ENCODE data around the gene MGST2.

MGST2 gene

DNA sequence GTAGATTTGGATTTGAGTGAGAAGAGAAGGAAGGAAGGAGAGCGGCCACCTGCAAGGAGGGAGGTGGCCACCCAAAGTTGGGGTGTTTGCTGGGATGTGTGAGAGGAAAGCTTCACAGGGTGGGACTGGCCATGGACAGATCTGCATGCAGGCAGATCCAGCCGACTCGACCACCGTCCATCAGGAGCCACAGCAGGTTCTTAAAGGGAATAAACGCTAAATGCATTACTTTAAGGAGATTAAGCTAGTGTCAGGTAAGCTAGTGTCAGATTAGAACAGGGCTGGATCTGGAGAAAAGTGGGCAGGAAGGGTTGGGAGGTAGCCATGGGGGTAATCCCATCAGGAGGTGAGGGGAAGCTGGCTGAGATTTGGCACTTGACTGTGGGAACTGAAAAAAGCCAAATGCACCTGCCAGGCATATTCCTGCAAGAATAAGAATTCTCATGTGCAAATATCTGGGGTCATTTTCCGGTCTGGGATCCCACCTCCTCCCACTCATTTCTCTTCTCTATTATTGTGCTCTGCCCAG is 79.6 kb downstream of the MGST2 start:
- DNase-seq, result no peak

- DNase-seq, result no peak
Measured at GRCh38 chr4:139746431-139747171, 81.0 kb downstream of the MGST2 start.

GRCh38 chr4:139749338-139749737 is 83.7 kb downstream of the MGST2 start:
- no peak for DNase-seq

DNA sequence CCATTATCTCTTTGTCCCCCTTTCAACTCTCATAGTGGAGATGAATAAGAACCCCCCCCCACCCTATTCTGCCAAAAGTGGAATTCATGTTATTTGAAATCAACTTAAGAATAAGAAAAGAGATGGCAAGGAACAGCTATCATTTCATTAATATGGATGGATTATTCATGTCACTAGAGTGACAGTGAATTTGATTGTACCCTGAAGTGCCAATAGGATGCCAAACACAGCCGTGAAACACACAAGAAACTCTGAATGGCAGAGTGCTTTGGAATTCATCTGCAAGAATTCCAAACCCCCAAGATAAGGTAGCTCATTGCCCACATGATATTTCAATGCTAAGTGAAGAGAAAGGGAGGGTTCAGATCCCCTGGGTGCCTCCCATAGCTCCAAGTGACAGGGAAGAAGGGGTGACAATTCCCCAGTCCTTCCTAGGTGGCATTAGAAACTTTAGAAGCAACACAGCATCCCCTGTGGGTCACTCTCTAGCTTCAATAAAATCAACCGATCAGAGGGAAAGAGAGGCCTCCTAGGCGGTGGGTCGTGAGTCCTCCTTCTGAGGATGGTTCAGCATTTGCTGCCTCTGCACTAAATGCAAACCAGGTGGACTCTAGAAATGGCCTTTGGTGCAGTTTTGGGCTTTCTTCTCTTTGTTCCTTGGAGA is 84.3 kb downstream of the MGST2 start:
- no peak for DNase-seq

DNA sequence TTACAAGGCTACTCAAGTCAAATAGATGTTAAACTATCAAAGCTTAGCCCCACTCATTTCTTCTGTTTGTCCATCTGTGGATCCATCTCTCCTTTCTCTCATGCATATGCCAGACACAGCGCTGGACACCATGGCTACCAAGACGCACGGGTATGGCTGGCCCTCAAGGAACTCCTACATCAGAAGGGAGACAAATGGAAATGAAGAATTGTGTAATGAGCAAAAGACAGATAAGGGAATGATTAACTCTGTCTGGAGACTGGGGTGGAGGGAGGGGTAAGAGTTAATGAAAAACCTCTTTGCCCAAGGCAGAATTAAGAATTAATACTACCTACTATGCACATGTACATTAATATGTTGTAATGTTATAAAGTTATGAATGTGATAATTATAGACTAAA is 88.1 kb downstream of the MGST2 start:
- no peak for DNase-seq

Data from suppressor macrophage treated with lipopolysaccharide for 4 hours (primary cell).